ENCODE results near the gene TUT4.

Gene TUT4

DNA sequence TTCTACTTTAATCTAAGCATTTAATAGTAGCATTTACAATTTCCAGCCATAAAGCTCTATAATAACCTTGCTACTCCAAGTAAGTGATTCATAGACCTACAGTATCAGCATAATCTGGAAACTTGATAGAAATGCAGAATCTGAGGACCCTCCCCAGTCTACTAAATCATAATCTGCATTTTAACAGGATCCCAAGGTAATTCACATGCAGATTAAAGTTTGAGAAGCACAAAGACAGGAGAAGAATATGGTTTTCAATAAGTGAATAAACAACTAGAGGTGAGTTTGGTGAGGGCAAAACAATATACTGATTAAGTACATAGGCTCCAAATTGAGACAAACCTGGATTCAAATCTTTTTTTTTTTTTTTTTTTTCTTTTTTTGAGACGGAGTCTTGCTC lies 91.1 kb downstream of the TUT4 start:
- DNase-seq (ENCODE audit: low spot score) = no peak

DNA sequence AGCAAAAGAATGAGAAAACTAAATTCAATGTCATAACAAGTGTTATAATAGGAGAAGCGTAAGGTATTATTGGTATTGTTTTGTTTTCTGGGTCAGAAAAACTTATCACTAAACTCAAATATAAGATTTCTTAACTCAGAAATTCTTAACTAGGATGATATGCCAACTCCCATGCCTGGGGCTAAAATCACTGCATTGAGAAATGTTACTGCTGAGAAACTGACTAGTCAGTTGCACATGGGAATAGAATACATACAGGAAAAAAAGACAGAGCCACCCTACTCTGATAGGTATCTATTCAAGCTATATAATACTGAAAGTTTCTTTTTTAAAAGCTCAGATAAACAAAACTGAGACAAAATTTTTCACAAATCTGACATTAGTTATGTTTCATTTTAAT lies 92.2 kb downstream of the TUT4 start:
- no peak for DNase-seq (ENCODE audit: low spot score)

DNA sequence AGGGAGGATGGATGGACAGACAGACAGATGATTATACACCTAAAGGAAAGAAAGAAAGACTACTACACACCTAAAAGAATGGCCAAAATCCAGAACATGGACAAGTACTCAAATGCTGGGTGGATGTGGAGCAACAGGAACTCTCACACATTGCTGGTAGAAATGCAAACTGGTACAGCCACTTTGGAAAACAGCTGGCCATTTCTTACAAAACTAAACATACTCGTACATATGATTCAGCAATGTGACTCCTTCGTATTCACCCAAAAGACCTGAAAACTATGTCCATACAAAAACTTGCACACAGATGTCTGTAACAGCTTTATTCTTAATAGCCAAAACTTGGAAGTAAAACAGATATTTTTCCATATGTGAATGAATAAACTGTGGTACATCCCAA lies 97.2 kb downstream of the TUT4 start:
- DNase-seq (ENCODE audit: low spot score) = no peak

DNA sequence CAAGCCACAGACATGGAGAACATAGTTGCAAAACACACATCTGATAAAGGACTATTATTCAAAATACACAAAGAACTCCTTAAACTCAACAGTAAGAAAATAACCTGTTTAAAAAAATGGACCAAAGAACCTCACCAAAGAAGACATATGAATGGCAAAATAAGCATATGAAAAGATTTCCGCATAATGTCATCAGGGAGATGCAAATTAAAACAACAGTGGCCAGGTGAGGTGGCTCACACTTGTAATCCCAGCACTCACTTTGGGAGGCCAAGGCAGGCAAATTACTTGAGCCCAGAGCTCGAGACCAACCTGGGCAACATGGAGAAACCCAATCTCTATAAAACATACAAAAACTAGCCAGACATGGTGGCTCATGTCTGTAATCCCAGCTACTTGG lies 98.1 kb downstream of the TUT4 start:
- DNase-seq (ENCODE audit: low spot score) = no peak

DNA sequence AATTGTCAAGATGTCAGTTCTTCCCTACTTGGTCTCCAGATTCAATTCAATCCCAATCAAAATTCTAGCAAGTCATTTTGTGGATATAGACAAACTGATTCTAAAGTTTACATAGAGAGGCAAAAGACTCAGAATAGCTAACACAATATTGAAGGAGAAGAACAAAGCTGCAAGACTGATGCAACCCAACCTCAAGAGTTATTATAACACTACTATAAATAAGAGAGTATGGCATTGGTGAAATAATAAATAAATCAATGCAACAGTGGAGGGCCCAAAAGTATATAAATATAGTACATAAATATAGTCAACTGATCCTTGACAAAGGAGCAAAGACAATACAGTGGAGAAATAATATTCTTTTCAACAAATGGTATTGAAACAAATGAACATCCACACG lies 98.8 kb downstream of the TUT4 start:
- no peak for DNase-seq (ENCODE audit: low spot score)

DNA sequence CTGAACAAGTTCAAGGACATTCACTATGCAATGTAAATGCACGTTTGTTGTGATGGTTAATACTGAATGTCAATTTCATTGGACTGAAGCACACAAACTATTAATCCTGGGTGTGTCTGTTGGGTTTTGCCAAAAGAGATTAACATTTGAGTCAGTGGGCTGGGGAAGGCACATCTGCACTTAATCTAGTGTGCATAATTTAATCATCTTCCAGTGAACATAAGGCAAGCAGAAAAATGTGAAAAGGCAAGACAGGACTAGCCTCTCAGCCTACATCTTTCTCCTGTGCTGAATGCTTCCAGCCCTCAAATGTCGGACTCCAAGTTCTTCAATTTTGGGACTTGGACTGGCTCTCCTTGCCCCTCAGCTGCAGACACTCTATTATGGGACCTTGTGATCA lies 108.4 kb downstream of the TUT4 start:
- DNase-seq (ENCODE audit: low spot score) = no peak

DNA sequence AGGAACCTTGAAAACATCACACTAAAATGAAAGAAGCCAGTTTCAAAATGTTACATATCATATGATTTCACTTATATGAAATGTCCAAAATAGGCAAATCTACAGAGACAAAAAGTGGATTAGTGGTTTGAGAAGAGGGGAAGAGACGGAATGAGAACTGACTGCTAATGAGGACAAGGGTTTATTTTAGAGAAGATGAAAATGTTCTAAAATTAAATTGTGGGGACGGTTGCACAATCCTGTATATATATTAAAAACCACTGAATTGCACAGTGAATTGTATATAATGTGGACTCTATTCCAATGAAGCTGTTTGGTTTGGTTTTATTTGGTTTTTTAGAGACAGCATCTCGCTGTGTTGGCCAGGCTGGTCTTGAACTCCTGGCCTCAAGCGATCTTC lies 112.9 kb downstream of the TUT4 start:
- no peak for DNase-seq (ENCODE audit: low spot score)

DNA sequence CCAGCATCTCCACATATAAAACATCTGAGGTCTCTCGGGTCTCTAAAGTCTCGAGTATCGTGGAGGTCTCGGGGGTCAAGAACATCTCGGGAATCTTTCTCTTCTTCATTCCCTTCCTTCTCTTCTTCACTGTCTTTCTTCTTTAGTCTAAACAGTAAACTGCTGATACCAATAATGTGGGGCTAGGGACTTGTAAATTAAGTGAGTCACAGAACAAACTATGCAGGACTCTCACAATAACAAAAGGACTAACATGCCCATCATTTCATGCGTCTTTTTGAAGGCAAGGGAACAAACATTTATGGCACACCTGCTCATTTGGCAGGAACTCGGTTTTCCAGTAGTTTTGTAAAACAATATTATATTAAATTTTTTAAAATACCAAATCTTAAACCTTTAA lies 116.1 kb downstream of the TUT4 start:
- DNase-seq (ENCODE audit: low spot score) = no peak

DNA sequence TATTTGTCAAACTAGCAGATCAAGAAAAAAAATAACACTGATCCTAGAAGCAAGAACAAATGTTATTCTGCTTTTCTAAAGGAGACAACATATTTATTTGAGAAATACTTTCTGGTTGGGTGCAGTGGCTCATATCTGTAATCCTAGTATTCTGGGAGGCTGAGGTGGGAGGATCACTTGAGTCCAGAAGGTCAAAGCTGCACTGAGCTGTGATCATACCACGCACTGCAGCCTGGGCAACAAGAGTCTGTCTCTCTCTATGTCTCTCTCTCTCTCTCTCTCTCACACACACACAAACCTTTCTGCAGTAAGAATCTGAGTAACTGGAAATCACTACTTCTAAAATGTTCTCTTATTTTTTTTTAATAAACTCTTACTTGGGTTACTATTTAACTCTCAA lies 117.2 kb downstream of the TUT4 start:
- DNase-seq (ENCODE audit: low spot score) = no peak

DNA sequence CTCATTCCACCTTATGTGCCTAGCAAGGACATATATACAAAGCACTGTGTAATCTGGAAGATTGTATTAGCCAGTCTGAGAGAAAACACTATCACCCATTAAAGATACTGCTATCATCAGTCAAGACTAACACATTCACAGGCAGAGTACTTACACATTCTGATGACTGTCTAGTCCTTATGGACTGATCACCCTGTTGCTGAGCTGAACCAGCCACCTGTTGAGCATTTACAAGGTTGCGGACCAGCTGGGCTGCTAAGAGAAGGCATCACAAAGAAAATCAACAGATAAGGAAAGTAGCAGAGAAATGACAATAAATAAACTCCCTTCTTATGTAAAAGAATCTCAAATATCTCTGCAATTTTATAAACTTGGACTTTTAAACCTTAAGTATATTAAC lies 117.7 kb downstream of the TUT4 start:
- no peak for DNase-seq (ENCODE audit: low spot score)

DNA sequence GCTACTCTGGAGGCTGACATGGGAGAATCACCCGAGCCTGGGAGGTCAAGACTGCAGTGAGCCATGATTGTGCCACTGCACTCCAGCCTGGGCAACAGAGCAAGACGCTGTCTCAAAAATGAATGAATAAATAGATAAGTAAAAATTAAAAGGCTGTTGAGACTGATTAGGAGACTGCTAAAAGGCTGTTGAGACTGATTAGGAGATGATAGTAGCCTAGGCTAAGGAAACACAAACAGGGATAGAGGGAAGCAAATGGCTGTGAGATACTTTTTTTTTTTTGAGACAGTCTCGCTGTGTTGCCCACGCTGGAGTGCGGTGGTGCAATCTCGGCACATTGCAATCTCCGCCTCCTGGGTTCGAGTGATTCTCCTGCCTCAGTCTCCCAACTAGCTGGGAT lies 120.1 kb downstream of the TUT4 start:
- DNase-seq (ENCODE audit: low spot score) = no peak

DNA sequence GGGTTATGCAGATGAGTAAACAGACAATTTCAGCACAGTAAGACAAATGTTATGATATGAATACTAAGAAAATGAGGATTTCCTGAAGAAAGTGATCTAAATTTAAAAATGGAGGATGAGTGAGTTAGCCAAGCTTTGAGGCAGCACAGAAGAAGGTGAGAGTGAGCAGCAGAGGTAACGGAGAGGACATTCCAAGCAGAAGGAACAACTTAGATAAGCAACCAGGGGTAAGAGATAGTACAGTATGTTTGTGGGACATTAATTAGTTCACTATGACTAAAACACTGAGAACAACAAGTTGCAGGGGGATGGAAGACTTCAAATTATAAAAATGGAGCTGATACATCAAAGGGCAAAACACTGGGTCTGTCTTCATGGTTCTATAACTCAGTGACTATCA lies 125.7 kb downstream of the TUT4 start:
- no peak for DNase-seq (ENCODE audit: low spot score)

DNA sequence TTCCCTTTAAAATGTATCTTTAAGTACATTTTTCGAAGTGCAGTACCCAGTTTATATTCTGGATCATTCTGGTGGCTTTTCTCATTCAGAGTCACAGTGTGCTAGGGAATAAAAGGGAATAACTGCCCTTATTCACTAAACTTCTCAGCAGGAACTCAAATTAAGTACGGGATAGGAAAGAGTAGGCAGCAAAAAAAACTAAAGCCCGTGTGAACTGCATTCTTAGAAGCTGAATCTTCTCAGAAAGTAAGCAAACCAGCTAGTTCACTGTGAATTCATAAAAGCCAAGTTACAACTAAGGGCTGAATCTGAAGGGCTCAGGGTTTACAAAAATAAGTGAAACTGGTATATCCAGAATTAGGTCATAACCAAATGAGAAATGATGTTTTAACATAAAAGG lies 126.5 kb downstream of the TUT4 start:
- no peak for DNase-seq (ENCODE audit: low spot score)

DNA sequence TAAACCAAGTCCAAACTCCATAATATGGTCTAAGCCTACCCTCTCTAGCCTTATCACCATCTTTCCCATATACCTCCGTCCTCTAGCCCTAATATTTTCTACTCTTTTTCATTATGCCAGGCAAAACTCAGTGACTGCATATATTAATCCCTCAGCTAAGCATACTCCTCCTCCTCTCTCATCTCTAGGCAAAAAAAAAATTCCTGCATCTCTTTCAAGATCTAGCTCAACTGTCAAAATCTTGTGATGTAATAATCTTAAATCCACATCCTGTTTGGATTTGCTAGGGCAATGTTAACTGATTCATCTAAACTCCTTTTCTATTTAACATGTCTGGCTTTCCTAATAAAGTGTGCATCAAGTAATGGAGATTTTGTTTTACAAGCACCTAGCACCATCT lies 128.1 kb downstream of the TUT4 start:
- no peak for DNase-seq (ENCODE audit: low spot score)

DNA sequence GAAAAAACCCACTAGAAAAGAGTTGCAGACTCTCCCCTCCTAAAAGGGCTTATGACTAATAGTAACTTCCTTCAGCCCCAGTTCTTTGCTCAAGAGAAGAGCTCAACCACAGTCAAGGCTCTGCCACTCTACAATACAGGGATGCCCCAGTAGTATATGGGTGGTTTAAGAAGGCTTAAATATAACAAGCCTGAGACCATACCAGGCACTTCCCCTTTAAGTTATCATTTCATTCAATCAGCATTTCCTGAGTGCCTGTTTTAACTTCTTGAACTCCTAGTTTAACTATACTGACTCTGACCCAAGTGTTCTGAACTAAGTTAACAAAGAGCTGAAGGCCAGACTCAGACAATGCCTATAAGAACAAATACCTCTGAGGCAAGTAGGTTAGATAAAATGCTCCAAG lies 128.7 kb downstream of the TUT4 start:
- DNase-seq (ENCODE audit: low spot score) = no peak

DNA sequence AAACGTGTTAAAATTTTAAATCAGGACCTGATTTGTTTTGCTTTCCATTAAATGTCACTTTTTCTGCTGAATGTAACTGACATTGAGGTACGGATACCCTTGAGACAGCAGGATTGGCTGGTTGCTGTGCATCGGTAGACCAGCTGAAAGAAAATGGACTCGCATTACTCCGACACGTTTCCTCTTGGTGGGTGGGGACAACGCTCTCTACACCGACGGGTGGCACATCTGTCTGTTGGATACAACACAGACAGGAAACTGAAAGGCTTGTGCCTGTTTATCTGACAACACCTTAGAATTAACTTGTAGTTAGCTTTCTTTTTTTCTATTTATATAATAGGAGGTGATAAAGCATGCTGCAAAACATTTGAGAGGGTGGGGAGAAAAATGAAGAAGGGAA lies 129.1 kb downstream of the TUT4 start:
- DNase-seq (ENCODE audit: low spot score) = no peak

DNA sequence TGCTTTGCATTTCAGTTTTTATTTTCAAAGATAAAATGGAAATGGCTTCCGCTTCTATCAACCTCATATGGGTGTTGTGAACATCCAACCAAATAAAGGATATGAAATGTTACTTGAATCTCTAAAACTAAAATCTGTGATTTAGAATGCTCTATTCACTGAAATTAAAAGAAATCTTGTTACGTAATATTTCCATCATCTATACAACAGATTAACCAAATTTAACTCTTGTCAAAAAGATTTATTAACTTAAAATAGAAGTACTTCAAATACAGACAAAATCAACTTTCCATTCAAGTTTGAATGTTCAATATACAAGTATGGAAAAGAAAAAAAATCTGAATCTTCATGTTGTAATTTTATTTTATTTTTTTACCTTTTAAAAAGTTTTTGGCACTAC lies 129.8 kb downstream of the TUT4 start:
- no peak for DNase-seq (ENCODE audit: low spot score)

DNA sequence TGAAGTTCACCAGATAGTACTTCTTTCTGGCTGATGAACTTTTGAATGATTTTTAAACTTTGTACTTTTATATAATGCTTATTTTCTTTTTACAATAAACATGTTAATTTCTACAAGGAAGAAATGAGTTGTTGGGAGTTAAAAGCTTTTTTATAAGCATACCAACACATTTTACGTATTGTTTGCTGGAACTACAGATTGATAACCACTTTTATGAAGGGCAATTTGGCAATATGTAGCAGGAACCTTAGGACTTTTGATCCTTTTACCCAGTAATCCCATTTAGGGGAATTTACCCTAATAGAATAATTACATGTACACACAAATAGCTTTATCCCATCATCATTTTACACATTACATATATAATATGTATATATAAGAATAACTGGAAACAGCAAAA lies 132.2 kb downstream of the TUT4 start:
- no peak for DNase-seq (ENCODE audit: low spot score)

DNA sequence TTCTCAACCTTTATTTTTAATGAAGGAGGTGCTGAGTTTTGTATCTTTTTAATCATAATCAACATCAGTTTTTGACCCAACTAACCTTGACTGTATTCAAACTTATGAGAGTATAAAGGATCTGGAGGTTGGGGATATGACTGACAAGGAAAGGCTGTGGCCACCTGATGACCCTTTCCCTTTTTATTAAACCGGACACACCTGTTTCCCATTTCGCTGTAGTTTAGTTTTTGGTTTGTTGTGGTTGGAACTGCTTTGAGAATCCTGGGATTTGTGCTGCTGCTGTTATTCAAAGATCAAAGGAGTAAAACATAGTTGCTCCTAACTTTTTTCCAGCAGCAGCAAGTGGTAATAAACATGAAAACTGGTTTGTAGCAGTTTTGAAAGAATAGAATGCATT lies 136.1 kb downstream of the TUT4 start:
- DNase-seq (ENCODE audit: low spot score) = no peak

DNA sequence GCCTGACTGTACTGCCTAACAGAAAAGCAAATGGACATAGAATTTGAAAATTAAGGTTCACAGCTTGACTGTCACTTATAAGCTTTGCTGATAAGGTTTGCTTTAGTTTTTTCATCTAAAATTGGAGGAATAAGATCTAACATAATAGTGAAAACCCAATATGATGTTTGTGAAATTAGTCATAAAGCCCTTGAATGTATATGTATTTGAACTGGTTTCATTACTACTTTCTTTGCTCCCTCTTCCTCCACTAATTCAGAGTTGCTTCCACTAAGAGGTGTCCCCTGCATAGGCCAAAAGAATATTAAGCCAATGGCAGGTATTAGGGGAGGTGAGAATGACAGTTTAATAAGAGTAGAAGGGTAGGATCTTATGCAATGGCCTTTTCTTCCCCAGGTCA lies 137.9 kb downstream of the TUT4 start:
- DNase-seq (ENCODE audit: low spot score) = no peak

DNA sequence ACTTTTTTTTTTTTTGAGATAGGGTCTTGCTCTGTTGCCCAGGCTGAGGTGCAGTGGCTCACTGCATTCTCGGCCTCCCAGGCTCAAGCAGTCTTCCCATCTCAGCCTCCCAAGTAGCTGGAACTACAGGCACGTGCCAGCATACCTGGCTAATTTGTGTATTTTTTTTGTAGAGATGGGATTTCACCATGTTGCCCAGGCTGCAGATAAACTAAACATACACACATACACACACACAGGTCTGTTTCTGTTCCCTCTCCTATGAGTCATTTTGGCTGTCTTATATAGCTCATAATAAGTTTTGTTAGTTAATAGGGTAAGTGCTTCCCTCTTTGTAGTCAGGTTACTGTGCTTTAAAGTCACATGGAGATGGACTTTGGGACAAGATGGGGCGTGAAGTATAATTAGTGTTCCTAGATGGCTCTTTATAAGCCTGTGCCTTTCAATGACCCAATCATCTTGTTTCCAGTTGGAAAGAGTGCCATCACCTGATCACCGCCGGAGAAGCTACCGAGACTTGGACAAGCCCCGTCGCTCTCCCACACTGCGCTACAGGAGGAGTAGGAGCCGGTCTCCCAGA lies 139.4 kb downstream of the TUT4 start:
- DNase-seq (ENCODE audit: low spot score) = no peak

DNA sequence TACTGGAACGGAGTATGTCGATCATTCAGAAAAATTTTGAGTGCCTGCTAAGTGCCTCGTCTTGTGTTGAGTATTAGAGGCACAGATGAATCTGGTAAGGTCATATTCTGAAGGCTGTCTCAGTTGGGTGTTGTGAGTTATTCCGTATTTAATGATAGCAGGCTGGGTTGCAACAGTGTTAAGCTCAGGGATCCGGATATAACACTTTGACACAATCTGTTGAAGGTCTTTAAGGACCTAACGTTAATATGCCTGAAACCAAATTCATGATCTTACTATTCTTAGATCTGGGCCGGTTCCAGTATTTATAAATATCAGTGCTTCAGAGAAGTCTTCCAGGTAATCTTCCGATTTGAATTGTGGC lies 147.9 kb downstream of the TUT4 start:
- DNase-seq (ENCODE audit: low spot score) = peak; percentile 12

DNA sequence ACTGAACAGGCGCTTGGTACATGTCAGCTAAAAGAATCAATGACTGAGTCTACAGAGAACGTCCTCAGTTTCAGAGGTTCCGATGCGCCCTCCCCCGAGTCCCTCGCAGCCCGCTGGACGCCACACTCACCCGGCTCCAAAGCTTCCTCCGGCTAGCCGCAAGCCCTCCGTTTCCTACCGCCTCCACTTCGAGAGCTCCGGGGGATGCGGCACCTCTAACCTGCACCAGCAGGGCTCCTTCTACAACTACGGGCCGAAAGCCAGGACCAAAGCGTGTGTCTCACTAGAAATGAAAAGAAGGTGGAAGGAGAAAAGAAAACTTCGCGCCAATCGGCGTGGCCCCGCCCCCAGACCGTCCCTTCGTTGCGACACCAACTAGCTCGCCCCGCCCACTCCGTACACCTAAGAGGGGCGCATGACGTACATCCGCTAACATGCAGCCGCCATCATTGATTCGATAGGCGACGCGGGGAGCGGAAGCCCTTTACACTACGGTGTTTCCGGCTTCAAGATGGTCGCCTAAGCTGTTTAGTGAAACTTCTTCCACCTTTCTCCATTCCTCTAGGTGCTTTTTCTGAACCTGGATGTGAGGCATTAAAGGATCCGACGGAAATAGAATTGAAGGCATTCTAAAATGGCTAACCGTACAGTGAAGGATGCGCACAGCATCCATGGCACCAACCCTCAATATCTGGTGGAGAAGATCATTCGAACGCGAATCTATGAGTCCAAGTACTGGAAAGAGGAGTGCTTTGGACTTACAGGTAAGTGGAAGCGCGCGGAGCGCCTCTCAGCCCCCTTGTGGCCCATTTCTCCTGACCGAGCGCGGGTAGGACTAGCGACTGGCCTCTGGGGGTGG lies 148.5 kb downstream of the TUT4 start, which contains the start of the genes ORC1 and PRPF38A:
Gene ORC1, minus strand, starts transcription at position 308 of the 859 bp plus-strand sequence. CDS start 2,200 bp downstream, outside the sequence.
Gene PRPF38A, plus strand, starts transcription at position 487 of the 859 bp plus-strand sequence. Its CDS starts 148 bp downstream, at position 635.
- DNase-seq (ENCODE audit: low spot score) = peak; percentile 99

DNA sequence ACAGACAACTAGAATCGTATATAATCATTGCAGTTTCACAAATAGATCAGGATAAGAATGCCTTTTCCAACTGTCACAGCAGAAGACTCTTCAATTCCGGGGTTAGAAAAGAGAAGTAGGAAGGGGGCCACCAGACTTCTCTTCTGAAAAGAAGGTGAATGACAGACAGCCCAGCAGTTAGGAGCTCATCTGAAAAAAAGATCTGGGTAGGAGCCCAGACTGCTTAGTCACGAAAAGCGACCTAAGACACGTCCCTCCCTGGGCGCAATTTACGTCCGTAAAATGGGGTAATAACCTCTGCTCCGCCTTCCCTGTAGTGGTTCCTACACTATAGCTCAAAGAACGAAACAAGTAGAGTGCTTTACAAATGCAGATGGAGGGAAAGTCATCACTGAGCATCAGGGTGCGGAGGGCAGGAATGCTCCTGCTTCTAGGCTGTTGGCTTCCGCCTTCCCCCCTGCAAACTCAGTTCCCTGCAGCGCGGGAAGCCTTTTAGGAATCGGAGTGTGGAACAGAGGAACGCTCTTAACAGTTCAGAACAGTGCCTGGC lies 149.3 kb downstream of the TUT4 start:
- DNase-seq (ENCODE audit: low spot score) = peak; percentile 86

Data from hematopoietic multipotent progenitor cell treated with erythropoietin and hydrocortisone succinate and interleukin-3 and kit ligand, for 15 days (in vitro differentiated cells).